ENCODE data around the gene ZBTB45.

ZBTB45 gene

DNA sequence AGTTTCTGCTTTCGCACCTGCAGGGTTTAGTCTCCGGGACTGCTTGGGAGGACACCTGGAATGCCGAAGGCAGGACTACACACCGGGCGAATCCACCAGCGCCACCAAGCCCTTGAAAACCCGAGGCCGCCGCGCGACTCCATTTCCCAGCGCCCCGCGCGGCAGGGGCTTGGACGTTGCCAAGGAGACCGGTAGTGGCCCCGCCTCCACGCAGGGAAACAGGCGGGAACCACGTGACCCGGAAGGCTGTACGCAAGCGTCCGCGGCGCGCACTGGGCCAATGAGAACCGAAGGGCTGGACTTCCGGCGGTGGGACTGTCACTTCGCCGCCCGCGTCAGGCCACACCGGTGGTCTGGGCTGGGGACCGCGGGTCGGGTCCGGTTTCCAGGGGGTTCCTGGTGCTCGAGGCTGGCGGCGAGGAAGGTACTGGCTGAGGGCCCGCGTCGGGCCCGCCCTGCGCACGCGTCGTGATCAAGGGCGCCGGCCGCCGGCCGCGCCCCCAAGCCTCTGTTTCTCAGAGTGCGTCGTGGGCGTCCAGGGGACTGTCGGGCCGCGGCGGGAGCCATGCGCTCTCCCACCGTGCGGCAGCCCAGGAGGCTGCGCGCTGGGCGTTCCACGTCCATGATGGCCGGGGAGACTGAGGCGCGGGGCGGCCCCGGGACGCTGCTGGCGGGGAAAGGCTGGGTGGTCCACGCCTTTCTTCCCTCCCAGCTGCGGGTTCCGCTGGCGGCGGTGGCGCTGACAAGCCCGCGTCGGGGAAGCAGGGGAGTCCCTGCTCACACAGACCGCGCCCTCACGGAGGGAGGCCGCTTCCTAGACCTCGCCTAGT is 52.6 kb downstream of the ZBTB45 start, which contains the start of gene ZNF324:
Gene ZNF324 (plus strand): TSS at position 321 of the 830 bp plus-strand sequence. CDS start 2,106 bp downstream, outside the sequence.
- Mint-ChIP-seq H3K4me3 (peak within 1 kb of the TSS; percentile 87 to 89 (median 89)), H3K36me3 (ENCODE audit: low read depth) (peaks cover 4% of the 10 kb centered on the region), H3K4me1 (peaks cover 12% of the 10 kb centered on the region), H3K9me3 (no peaks in the 10 kb centered on the region), H3K27ac (peak within 1 kb of the TSS in 2 of 3 experiments; percentile 35 to 51), H3K27me3 (ENCODE audit: low read depth) (peaks cover 3% of the 10 kb centered on the region)
- TF ChIP-seq, protein P1, sequence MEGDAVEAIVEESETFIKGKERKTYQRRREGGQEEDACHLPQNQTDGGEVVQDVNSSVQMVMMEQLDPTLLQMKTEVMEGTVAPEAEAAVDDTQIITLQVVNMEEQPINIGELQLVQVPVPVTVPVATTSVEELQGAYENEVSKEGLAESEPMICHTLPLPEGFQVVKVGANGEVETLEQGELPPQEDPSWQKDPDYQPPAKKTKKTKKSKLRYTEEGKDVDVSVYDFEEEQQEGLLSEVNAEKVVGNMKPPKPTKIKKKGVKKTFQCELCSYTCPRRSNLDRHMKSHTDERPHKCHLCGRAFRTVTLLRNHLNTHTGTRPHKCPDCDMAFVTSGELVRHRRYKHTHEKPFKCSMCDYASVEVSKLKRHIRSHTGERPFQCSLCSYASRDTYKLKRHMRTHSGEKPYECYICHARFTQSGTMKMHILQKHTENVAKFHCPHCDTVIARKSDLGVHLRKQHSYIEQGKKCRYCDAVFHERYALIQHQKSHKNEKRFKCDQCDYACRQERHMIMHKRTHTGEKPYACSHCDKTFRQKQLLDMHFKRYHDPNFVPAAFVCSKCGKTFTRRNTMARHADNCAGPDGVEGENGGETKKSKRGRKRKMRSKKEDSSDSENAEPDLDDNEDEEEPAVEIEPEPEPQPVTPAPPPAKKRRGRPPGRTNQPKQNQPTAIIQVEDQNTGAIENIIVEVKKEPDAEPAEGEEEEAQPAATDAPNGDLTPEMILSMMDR (IDR thresholded peaks at IDR 0.05; ENCODE audit: unreplicated experiment in 3 of 3) = no peak

DNA sequence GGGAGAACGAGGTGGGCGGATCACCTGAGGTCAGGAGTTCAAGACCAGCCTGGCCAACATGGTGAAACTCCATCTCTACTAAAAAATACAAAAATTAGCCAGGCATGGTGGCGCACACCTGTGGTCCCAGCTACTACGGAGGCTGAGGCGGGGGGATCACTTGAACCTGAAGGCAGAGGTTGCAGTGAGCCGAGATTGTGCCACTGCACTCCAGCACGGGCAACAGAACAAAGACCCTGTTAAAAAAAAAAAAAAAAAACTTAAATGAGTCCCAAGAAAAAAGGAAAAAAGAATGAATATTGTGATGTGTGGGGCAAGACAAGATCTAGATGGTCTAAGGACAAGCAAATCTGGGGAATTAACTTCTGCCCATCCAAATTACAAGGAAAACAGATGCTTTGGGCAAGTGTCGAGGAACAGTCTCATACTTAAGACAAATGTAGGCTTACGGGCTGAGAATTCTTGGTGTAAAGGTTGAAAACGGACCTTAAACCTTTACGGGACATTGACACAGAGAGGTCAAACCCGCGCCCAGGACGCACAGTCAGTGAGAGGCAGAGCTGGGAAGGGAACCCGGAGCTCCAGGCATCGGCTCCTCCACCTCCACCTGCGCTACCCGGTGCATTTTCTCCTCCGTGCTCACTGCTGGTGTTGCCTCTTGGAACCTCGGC is 53.4 kb downstream of the ZBTB45 start:
- Mint-ChIP-seq H3K4me1 (peaks cover 12% of the 10 kb centered on the region), H3K4me3 (peak overlapping the region; percentile 87 to 89 (median 89)), H3K9me3 (no peaks in the 10 kb centered on the region)

More for the DNA sequence above, 53.4 kb downstream of the ZBTB45 start:
- Mint-ChIP-seq H3K27me3 (ENCODE audit: low read depth) (peaks cover 3% of the 10 kb centered on the region), H3K36me3 (ENCODE audit: low read depth) (peaks cover 4% of the 10 kb centered on the region), H3K27ac (peak overlapping the region in 2 of 3 experiments; percentile 35 to 51)
- TF ChIP-seq, protein P1 (IDR thresholded peaks at IDR 0.05; ENCODE audit: unreplicated experiment in 3 of 3) = no peak

Data from nephron (organoid).